Measurements from ENCODE around the gene CHRNB2.

The CHRNB2 gene

DNA sequence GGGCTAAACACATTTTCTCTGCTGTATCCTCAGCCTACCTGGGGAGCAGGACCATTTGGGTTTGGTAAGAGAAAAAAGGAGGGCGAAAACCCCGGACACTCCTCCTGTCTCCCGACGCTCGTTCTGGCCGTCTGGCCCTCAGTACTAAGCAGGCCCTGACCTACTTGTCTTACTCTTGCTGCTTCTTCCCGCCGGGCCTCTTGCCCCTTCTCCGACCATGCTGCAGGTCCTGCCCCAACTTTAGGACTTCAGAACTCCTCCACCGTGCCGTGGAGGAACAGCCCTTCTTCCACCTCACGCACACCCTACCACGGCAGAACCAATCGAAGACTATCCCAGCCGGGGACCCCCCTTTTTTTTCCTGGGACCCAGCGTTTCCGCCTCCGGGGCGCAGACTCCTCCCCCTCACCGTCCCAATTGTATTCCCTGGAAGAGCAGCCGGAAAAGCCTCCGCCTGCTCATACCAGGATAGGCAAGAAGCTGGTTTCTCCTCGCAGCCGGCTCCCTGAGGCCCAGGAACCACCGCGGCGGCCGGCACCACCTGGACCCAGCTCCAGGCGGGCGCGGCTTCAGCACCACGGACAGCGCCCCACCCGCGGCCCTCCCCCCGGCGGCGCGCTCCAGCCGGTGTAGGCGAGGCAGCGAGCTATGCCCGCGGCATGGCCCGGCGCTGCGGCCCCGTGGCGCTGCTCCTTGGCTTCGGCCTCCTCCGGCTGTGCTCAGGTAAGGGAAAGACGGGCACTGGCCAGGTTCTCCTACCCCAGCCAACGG is at the start of gene CHRNB2 (continued):
- TF ChIP-seq ZNF76 (tag by site-specific recombination; IDR thresholded peaks at IDR 0.05; ENCODE audit: borderline replicate concordance, low read depth) (no peak), ZNF426 (tag by site-specific recombination; IDR thresholded peaks at IDR 0.05) (no peak), ZNF391 (tag by site-specific recombination; IDR thresholded peaks at IDR 0.05; ENCODE audit: borderline replicate concordance, low read depth) (no peak)
- TF ChIP-seq, protein P1, sequence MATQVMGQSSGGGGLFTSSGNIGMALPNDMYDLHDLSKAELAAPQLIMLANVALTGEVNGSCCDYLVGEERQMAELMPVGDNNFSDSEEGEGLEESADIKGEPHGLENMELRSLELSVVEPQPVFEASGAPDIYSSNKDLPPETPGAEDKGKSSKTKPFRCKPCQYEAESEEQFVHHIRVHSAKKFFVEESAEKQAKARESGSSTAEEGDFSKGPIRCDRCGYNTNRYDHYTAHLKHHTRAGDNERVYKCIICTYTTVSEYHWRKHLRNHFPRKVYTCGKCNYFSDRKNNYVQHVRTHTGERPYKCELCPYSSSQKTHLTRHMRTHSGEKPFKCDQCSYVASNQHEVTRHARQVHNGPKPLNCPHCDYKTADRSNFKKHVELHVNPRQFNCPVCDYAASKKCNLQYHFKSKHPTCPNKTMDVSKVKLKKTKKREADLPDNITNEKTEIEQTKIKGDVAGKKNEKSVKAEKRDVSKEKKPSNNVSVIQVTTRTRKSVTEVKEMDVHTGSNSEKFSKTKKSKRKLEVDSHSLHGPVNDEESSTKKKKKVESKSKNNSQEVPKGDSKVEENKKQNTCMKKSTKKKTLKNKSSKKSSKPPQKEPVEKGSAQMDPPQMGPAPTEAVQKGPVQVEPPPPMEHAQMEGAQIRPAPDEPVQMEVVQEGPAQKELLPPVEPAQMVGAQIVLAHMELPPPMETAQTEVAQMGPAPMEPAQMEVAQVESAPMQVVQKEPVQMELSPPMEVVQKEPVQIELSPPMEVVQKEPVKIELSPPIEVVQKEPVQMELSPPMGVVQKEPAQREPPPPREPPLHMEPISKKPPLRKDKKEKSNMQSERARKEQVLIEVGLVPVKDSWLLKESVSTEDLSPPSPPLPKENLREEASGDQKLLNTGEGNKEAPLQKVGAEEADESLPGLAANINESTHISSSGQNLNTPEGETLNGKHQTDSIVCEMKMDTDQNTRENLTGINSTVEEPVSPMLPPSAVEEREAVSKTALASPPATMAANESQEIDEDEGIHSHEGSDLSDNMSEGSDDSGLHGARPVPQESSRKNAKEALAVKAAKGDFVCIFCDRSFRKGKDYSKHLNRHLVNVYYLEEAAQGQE (tag by site-specific recombination; IDR thresholded peaks at IDR 0.05) = peak; percentile 97

GRCh38 chr1:154519591-154519991 is 48.0 kb upstream of the CHRNB2 start:
- no peak overlapping the region for H3K4me3 ChIP-seq (ENCODE audit: low read depth, low read length)
- no peaks in the 10 kb centered on the region for H3K36me3 ChIP-seq (ENCODE audit: control insufficient read depth in 2 of 2, insufficient read depth in 1 of 2, low read length in 2 of 2)
- ChIA-PET POLR2A (no interaction called here), CTCF (interaction anchor here (2.9 kb wide), 1 partner anchor 27 kb away, joined by 15 read pairs; no protein-coding TSS in a partner anchor)
- H3K9me3 ChIP-seq (ENCODE audit: control insufficient read depth, insufficient read depth, low read depth, low read length) = no peaks in the 10 kb centered on the region
- TF ChIP-seq ZNF292 (tag by site-specific recombination; IDR thresholded peaks at IDR 0.05; ENCODE audit: borderline replicate concordance, low read depth) (no peak), KLF1 (tag by site-specific recombination; IDR thresholded peaks at IDR 0.05) (peak; percentile 16; the same call in 1 of the 2 replicates)
- no peak overlapping the region for H3K27ac ChIP-seq (ENCODE audit: extremely low read depth, low read depth, low read length)
- H3K4me1 ChIP-seq (ENCODE audit: control insufficient read depth, insufficient read depth, low read length) = no peaks in the 10 kb centered on the region

GRCh38 chr1:154520333-154520732 is 47.2 kb upstream of the CHRNB2 start:
- POLR2A ChIA-PET = no interaction called here
- no peaks in the 10 kb centered on the region for H3K4me1 ChIP-seq (ENCODE audit: control insufficient read depth, insufficient read depth, low read length)
- no peaks in the 10 kb centered on the region for H3K9me3 ChIP-seq (ENCODE audit: control insufficient read depth, insufficient read depth, low read depth, low read length)
- CTCF ChIA-PET = interaction anchor here (0.9 to 2.9 kb wide), 2 partner anchors 14 to 26 kb away, joined by 3 to 15 read pairs; no protein-coding TSS in a partner anchor
- no peak overlapping the region for H3K4me3 ChIP-seq (ENCODE audit: low read depth, low read length)
- no peaks in the 10 kb centered on the region for H3K36me3 ChIP-seq (ENCODE audit: control insufficient read depth in 2 of 2, insufficient read depth in 1 of 2, low read length in 2 of 2)
- H3K27ac ChIP-seq (ENCODE audit: extremely low read depth, low read depth, low read length) = no peak overlapping the region
- TF ChIP-seq ZFP37 (tag by site-specific recombination; IDR thresholded peaks at IDR 0.05) = no peak
- no peak for TF ChIP-seq ZFP41 (tag by site-specific recombination; IDR thresholded peaks at IDR 0.05; ENCODE audit: borderline replicate concordance)
- no peak for TF ChIP-seq ZNF701 (tag by site-specific recombination; IDR thresholded peaks at IDR 0.05)
- TF ChIP-seq, protein P2, sequence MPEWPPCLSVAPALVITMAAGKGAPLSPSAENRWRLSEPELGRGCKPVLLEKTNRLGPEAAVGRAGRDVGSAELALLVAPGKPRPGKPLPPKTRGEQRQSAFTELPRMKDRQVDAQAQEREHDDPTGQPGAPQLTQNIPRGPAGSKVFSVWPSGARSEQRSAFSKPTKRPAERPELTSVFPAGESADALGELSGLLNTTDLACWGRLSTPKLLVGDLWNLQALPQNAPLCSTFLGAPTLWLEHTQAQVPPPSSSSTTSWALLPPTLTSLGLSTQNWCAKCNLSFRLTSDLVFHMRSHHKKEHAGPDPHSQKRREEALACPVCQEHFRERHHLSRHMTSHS (tag by site-specific recombination; IDR thresholded peaks at IDR 0.05) = no peak

DNA sequence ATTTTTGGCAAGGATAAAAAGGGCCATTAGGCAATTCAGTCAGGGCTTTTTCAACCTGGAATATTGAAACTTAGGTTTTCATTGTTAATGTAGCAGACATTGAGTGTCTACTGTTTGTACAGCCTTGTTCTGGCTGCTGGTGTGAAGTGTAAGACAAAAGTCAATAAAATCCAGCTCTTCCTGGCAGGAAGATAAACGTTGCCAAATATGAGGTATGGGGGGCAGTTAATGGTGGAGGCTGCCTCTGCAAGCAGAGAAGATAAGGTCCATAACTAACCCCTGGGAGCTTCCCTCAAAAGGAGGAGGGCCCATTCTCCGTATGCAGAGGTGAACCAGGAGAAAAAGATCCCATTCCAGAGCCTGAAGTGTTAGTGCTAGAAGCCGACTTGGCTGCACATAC is 45.9 kb upstream of the CHRNB2 start:
- H3K27ac ChIP-seq (ENCODE audit: extremely low read depth, low read depth, low read length) = no peak overlapping the region
- no peaks in the 10 kb centered on the region for H3K9me3 ChIP-seq (ENCODE audit: control insufficient read depth, insufficient read depth, low read depth, low read length)
- H3K4me3 ChIP-seq (ENCODE audit: low read depth, low read length) = no peak overlapping the region
- no peaks in the 10 kb centered on the region for H3K36me3 ChIP-seq (ENCODE audit: control insufficient read depth in 2 of 2, insufficient read depth in 1 of 2, low read length in 2 of 2)
- H3K4me1 ChIP-seq (ENCODE audit: control insufficient read depth, insufficient read depth, low read length) = no peaks in the 10 kb centered on the region
- CTCF ChIA-PET = interaction anchor here (1.3 to 2.9 kb wide), 2 partner anchors 25 to 41 kb away, joined by 3 to 15 read pairs; no protein-coding TSS in a partner anchor
- POLR2A ChIA-PET = no interaction called here
- TF ChIP-seq, protein P3, sequence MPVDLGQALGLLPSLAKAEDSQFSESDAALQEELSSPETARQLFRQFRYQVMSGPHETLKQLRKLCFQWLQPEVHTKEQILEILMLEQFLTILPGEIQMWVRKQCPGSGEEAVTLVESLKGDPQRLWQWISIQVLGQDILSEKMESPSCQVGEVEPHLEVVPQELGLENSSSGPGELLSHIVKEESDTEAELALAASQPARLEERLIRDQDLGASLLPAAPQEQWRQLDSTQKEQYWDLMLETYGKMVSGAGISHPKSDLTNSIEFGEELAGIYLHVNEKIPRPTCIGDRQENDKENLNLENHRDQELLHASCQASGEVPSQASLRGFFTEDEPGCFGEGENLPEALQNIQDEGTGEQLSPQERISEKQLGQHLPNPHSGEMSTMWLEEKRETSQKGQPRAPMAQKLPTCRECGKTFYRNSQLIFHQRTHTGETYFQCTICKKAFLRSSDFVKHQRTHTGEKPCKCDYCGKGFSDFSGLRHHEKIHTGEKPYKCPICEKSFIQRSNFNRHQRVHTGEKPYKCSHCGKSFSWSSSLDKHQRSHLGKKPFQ (tag by site-specific recombination; IDR thresholded peaks at IDR 0.05) = peak; percentile 89
- no peak for TF ChIP-seq ZNF398 (tag by site-specific recombination; IDR thresholded peaks at IDR 0.05)

Data from HEK293 (cell line).